Smooth muscle cell (in vitro differentiated cells): ENCODE results near the gene DFFB. TPM values are rescaled to one million over a fixed set of nuclear protein-coding genes. Genes with fewer than 3 reads are reported as not detected.

Source experiments
- DNase-seq: peaks from one replicate; lab custom pipeline; 2025; ENCODE audit not compliant: unreplicated experiment; lab: John Stamatoyannopoulos, UW
- H2AFZ ChIP-seq: fragments of 200-600 bp; sonication (generic); 2 replicates; pipeline ENCODE4 v1.6.0; 2016; ENCODE audit warnings: antibody characterized with exemption, low read depth, mild to moderate bottlenecking
- H3F3A ChIP-seq: fragments of 200-600 bp; sonication (generic); 2 replicates; pipeline ENCODE4 v1.6.0; 2017; ENCODE audit warnings: antibody characterized with exemption, low read depth
- H3K27ac ChIP-seq: fragments of 200-600 bp; sonication (generic); 2 replicates; pipeline ENCODE4 v1.5.1; 2016; ENCODE audit warnings: low read depth, mild to moderate bottlenecking
- H3K27me3 ChIP-seq: fragments of 200-600 bp; sonication (generic); 2 replicates; pipeline ENCODE4 v1.6.1; 2016; ENCODE audit warnings: low read depth, mild to moderate bottlenecking
- H3K36me3 ChIP-seq: fragments of 200-600 bp; sonication (generic); 2 replicates; pipeline ENCODE4 v1.5.1; 2016; ENCODE audit warnings: low read depth
- H3K4me1 ChIP-seq: fragments of 200-600 bp; sonication (generic); 2 replicates; pipeline ENCODE4 v1.5.1; 2016; ENCODE audit warnings: low read depth
- H3K4me2 ChIP-seq: fragments of 200-600 bp; sonication (generic); 2 replicates; pipeline ENCODE4 v1.6.0; 2016; ENCODE audit warnings: mild to moderate bottlenecking
- H3K4me3 ChIP-seq: fragments of 200-600 bp; sonication (generic); 2 replicates; pipeline ENCODE4 v1.5.1; 2016; ENCODE audit warnings: mild to moderate bottlenecking
- H3K79me2 ChIP-seq: fragments of 200-600 bp; sonication (generic); 2 replicates; pipeline ENCODE4 v1.6.0; 2016; ENCODE audit warnings: low read depth, mild to moderate bottlenecking
- H3K9ac ChIP-seq: fragments of 200-600 bp; sonication (generic); 2 replicates; pipeline ENCODE4 v1.6.0; 2016; ENCODE audit warnings: low read depth
- H3K9me3 ChIP-seq: fragments of 200-600 bp; sonication (generic); replicated peaks from 2 replicates; pipeline ENCODE4 v1.5.1; 2016; ENCODE audit warnings: low read depth
- H4K20me1 ChIP-seq: fragments of 200-600 bp; sonication (generic); 2 replicates; pipeline ENCODE4 v1.6.0; 2016; ENCODE audit warnings: low read depth
- CTCF ChIP-seq: fragments of 200-600 bp; sonication (generic); IDR thresholded peaks from 2 replicates; pipeline ENCODE4 v1.5.1; 2017; ENCODE audit warnings: borderline replicate concordance, mild to moderate bottlenecking, antibody characterized with exemption; ENCODE audit not compliant: insufficient read depth, poor library complexity, severe bottlenecking
- whole genome bisulfite sequencing: methylation state at CpG from one replicate; pipeline ENCODE4 v1.1.7; 2016; ENCODE audit warnings: low lambda C conversion rate; 5-methylcytosine and 5-hydroxymethylcytosine counted together
- polyA plus RNA-seq: library from polyadenylated mRNA; unstranded; fragments of >200 nt; fragmentation: Nextera tagmentation; extraction: Ambion mirVana; gene quantifications from 2 replicates; pipeline ENCODE4 v1.2.1, GENCODE V29; 2016
- total RNA-seq: library from RNA; depleted of rRNA; stranded (reverse); fragments of >200 nt; gene quantifications from 2 replicates; pipeline ENCODE4 v1.2.3, GENCODE V29; 2014

DFFB gene
- total and polyA plus RNA-seq, 2 experiments from 2014 or later, result 3.3 to 4.5 TPM

GRCh38 chr1:3904006-3904842, 46.9 kb downstream of the DFFB start:
- TF ChIP-seq CTCF, result no peak
- no peak overlapping the region for H3K4me2 ChIP-seq
- H3F3A ChIP-seq, result no peaks in the 10 kb centered on the region
- H3K4me1 ChIP-seq, result no peaks in the 10 kb centered on the region
- WGBS, result 91% methylated on average over 24 of the region's 24 CpGs
- no peak overlapping the region for H3K4me3 ChIP-seq
- H3K79me2 ChIP-seq, result peaks cover 8% of the 10 kb centered on the region
- no peaks in the 10 kb centered on the region for H4K20me1 ChIP-seq
- H3K9ac ChIP-seq, result no peak overlapping the region
- no peaks in the 10 kb centered on the region for H3K27me3 ChIP-seq
- DNase-seq, result no peak
- H3K27ac ChIP-seq, result no peak overlapping the region
- H3K36me3 ChIP-seq, result no peaks in the 10 kb centered on the region
- no peak overlapping the region for H2AFZ ChIP-seq
- no peaks in the 10 kb centered on the region for H3K9me3 ChIP-seq

- H3K9ac ChIP-seq, result no peak overlapping the region
- no peak for DNase-seq
- H3K9me3 ChIP-seq, result no peaks in the 10 kb centered on the region
- H3K27me3 ChIP-seq, result no peaks in the 10 kb centered on the region
- H3K4me1 ChIP-seq, result no peaks in the 10 kb centered on the region
- H3K79me2 ChIP-seq, result peaks cover 2% of the 10 kb centered on the region
- H2AFZ ChIP-seq, result no peak overlapping the region
- H3K36me3 ChIP-seq, result no peaks in the 10 kb centered on the region
- H3K4me3 ChIP-seq, result no peak overlapping the region
- peak; percentile 19 for TF ChIP-seq CTCF
- no peak overlapping the region for H3K27ac ChIP-seq
- H3F3A ChIP-seq, result no peaks in the 10 kb centered on the region
- no peaks in the 10 kb centered on the region for H4K20me1 ChIP-seq
- 73% methylated on average over 4 of the region's 4 CpGs for WGBS
- no peak overlapping the region for H3K4me2 ChIP-seq
Observed at GRCh38 chr1:3904843-3905185, 47.5 kb downstream of the DFFB start.

- Histone ChIP-seq H3K9me3 (no peaks in the 10 kb centered on the region), H3K9ac (no peak overlapping the region), H3K27ac (no peak overlapping the region), H3K79me2 (no peaks in the 10 kb centered on the region), H3K4me2 (no peak overlapping the region), H3K36me3 (no peaks in the 10 kb centered on the region), H3F3A (no peaks in the 10 kb centered on the region), H3K4me1 (no peaks in the 10 kb centered on the region), H3K4me3 (no peak overlapping the region), H2AFZ (no peak overlapping the region), H4K20me1 (no peaks in the 10 kb centered on the region), H3K27me3 (no peaks in the 10 kb centered on the region)
- WGBS, result 97% methylated on average over 19 of the region's 19 CpGs
- no peak for TF ChIP-seq CTCF
- DNase-seq, result no peak
Observed at GRCh38 chr1:3905266-3905952, 48.1 kb downstream of the DFFB start.
